ENCODE data around the gene KIF24.

Gene KIF24

DNA sequence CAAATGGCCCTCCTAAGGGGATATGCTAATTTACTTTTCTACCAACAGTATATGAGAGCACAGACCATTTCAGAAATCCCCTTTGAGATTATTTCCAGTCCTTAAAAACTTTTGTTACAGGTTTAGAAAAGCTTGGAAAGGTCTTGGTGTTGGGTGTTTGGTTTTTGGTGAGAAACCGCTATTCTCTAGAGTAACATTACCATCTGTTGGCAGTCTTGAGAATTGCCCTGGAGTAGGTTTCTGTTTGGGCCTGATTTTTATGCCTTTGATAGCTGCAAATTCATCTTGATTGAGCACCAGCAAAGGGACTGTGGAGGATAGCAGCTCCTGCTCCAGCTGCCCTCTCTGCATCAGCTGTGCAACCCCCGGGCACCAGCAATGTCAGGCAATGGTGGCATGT lies 8.3 kb upstream of the KIF24 start:
- H3K4me3 ChIP-seq (ENCODE audit: low read depth, low read length) = no peak overlapping the region
- no peak for DNase-seq (ENCODE audit: low read depth, low spot score)
- CTCF ChIA-PET = interaction anchor here (0.8 to 1.5 kb wide), 5 partner anchors 10 to 524 kb away, joined by 3 to 5 read pairs (median 3); no protein-coding TSS in a partner anchor
- POLR2A ChIA-PET = no interaction called here
- TF ChIP-seq, protein P1, sequence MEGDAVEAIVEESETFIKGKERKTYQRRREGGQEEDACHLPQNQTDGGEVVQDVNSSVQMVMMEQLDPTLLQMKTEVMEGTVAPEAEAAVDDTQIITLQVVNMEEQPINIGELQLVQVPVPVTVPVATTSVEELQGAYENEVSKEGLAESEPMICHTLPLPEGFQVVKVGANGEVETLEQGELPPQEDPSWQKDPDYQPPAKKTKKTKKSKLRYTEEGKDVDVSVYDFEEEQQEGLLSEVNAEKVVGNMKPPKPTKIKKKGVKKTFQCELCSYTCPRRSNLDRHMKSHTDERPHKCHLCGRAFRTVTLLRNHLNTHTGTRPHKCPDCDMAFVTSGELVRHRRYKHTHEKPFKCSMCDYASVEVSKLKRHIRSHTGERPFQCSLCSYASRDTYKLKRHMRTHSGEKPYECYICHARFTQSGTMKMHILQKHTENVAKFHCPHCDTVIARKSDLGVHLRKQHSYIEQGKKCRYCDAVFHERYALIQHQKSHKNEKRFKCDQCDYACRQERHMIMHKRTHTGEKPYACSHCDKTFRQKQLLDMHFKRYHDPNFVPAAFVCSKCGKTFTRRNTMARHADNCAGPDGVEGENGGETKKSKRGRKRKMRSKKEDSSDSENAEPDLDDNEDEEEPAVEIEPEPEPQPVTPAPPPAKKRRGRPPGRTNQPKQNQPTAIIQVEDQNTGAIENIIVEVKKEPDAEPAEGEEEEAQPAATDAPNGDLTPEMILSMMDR (IDR thresholded peaks at IDR 0.05; ENCODE audit: insufficient read depth, low read length, missing control alignments) = peak; percentile 8

- ChIA-PET CTCF (interaction anchor here (0.7 to 7.3 kb wide), 11 partner anchors 9 to 299 kb away, joined by 3 to 154 read pairs (median 36); partner anchors contain the start of genes MYORG and RPP25L), POLR2A (interaction anchor here (1.0 kb wide), 1 partner anchor 81 kb away, joined by 3 read pairs; no protein-coding TSS in a partner anchor)
- DNase-seq (ENCODE audit: low read depth, low spot score) = no peak
- TF ChIP-seq, protein P1 (IDR thresholded peaks at IDR 0.05; ENCODE audit: insufficient read depth, low read length, missing control alignments) = no peak
- no peak overlapping the region for H3K4me3 ChIP-seq (ENCODE audit: low read depth, low read length)
Measured at GRCh38 chr9:34335376-34335775, 6.3 kb upstream of the KIF24 start.

DNA sequence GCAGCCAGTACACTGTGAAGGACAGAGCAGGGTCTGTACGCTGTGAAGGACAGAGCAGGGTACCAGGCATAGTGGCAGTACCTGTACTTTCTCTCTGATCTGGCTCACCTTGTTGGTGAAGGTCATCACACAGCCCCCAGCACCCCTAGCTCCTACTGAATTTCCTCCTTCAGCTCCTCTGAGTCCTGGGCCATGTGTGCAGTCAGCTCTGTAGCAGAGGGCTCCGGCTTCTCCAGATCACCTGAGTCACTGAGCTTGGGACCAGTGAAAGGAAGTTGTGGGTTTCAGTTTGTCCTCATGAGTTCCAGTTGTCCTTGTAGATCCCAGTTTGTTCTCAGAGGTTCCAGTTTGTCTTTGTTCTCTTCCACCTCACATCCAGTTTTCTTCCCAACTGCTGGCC lies 5.8 kb upstream of the KIF24 start:
- CTCF ChIA-PET = interaction anchor here (0.7 to 7.3 kb wide), 12 partner anchors 9 to 299 kb away, joined by 3 to 154 read pairs (median 20); partner anchors contain the start of genes MYORG and RPP25L
- H3K4me3 ChIP-seq (ENCODE audit: low read depth, low read length) = no peak overlapping the region
- TF ChIP-seq, protein P1 (IDR thresholded peaks at IDR 0.05; ENCODE audit: insufficient read depth, low read length, missing control alignments) = no peak
- no peak for DNase-seq (ENCODE audit: low read depth, low spot score)
- POLR2A ChIA-PET = interaction anchor here (1.0 kb wide), 1 partner anchor 80 kb away, joined by 3 read pairs; no protein-coding TSS in a partner anchor

DNA sequence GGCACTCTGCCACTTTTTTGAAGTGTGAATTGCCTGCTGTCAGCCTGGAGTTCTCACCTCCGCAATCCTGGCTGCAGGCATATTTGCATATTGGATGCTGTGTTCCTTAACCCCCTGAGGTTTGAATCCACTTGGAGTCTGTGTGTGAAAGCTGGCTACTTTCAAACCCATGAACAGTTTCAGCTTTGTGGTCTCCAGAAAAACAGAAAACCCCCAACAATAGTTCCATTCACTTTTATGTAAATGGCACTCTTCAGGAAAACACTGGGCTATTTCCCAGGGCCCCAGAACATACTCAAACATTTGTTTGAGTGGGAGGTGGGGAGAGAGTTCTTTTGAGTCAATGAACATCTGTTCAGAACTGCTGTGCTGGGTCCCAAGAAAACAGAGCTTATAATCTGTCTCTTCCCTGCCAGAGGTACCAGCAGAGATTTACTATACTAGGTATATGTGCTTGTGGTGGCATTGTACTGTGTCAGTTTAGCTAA lies 5.3 kb upstream of the KIF24 start:
- H3K4me3 ChIP-seq (ENCODE audit: low read depth, low read length) = no peak overlapping the region
- ChIA-PET CTCF (interaction anchor here (1.1 to 7.3 kb wide), 13 partner anchors 10 to 300 kb away, joined by 3 to 154 read pairs (median 7); partner anchors contain the start of gene MYORG), POLR2A (interaction anchor here (1.0 kb wide), 1 partner anchor 80 kb away, joined by 3 read pairs; no protein-coding TSS in a partner anchor)
- no peak for DNase-seq (ENCODE audit: low read depth, low spot score)
- TF ChIP-seq, protein P1 (IDR thresholded peaks at IDR 0.05; ENCODE audit: insufficient read depth, low read length, missing control alignments) = no peak

- TF ChIP-seq, protein P1 (IDR thresholded peaks at IDR 0.05; ENCODE audit: insufficient read depth, low read length, missing control alignments) = no peak
- POLR2A ChIA-PET = no interaction called here
- DNase-seq (ENCODE audit: low read depth, low spot score) = no peak
- CTCF ChIA-PET = interaction anchor here (0.6 to 7.3 kb wide), 16 partner anchors 10 to 301 kb away, joined by 3 to 154 read pairs (median 5); partner anchors contain the start of gene MYORG
- no peak overlapping the region for H3K4me3 ChIP-seq (ENCODE audit: low read depth, low read length)
Measured at GRCh38 chr9:34333836-34334235, 4.8 kb upstream of the KIF24 start.

- ChIA-PET POLR2A (no interaction called here), CTCF (interaction anchor here (0.7 to 7.3 kb wide), 23 partner anchors 12 to 314 kb away, joined by 3 to 154 read pairs (median 5); partner anchors contain the start of genes GALT, MYORG and RPP25L)
- no peak for DNase-seq (ENCODE audit: low read depth, low spot score)
- TF ChIP-seq, protein P1 (IDR thresholded peaks at IDR 0.05; ENCODE audit: insufficient read depth, low read length, missing control alignments) = peak; percentile 35
- H3K4me3 ChIP-seq (ENCODE audit: low read depth, low read length) = no peak overlapping the region
Measured at GRCh38 chr9:34332076-34332964, 3.3 kb upstream of the KIF24 start.
